Caco-2 (cell line): ENCODE measurements around the gene DNAJC10. TPM values are rescaled to one million over a fixed set of nuclear protein-coding genes. Genes with fewer than 3 reads are reported as not detected.
A peak's percentile ranks its signal among the peaks of the same experiment; 100 is the strongest.

Source experiments
- BruUV-seq: library from RNA; stranded (reverse); fragments of 400-500 nt; replicated peaks from 2 replicates; lab custom pipeline; 2021; lab: Mats Ljungman, UMichigan
- CTCF ChIA-PET: fragments of 300-600 bp; sonication (Branson Sonifier 250); formaldehyde crosslinking; loops from one replicate; lab custom pipeline; 2022; ENCODE audit warnings: antibody characterized with exemption; lab: Charles Lee
- POLR2A ChIA-PET: fragments of 300-600 bp; sonication (Branson Sonifier 250); formaldehyde crosslinking; loops from one replicate; lab custom pipeline; 2022; ENCODE audit warnings: antibody characterized with exemption; lab: Charles Lee
- DNase-seq, 2 experiments: peaks; one replicate each; pipeline versions ENCODE4 v3.0.0 to v3.0.0-alpha.2; 2020 to 2022
- H3K27me3 ChIP-seq: replicated peaks from 2 replicates; pipeline ENCODE4 v1.6.0; 2011; ENCODE audit warnings: low read length; ENCODE audit not compliant: control insufficient read depth, insufficient read depth
- H3K36me3 ChIP-seq: 2 replicates; pipeline ENCODE4 v1.5.1; 2011; ENCODE audit warnings: low read length; ENCODE audit not compliant: control insufficient read depth, insufficient read depth
- H3K4me1 ChIP-seq: fragments of 250-450 bp; sonication (Bioruptor Pico); 2 replicates; pipeline ENCODE4 v1.5.1; 2020; ENCODE audit warnings: mild to moderate bottlenecking
- H3K4me3 ChIP-seq: 2 replicates; pipeline ENCODE4 v1.5.1; 2011; ENCODE audit warnings: low read depth, mild to moderate bottlenecking, control low read depth, low read length
- H3K9me3 ChIP-seq: fragments of 250-450 bp; sonication (Bioruptor Pico); 2 replicates; pipeline ENCODE4 v1.5.1; 2020; ENCODE audit warnings: mild to moderate bottlenecking, moderate library complexity
- H3K27ac Mint-ChIP-seq: one replicate; pipeline ENCODE4 v1.8.0; 2022; ENCODE audit warnings: mixed read lengths; ENCODE audit not compliant: unreplicated experiment
- H3K27me3 Mint-ChIP-seq: one replicate; pipeline ENCODE4 v1.8.0; 2022; ENCODE audit warnings: mixed read lengths; ENCODE audit not compliant: insufficient read depth, unreplicated experiment
- H3K36me3 Mint-ChIP-seq: one replicate; pipeline ENCODE4 v1.8.0; 2022; ENCODE audit warnings: mild to moderate bottlenecking, mixed read lengths; ENCODE audit not compliant: insufficient read depth, unreplicated experiment
- H3K4me1 Mint-ChIP-seq: one replicate; pipeline ENCODE4 v1.8.0; 2022; ENCODE audit warnings: low read depth, mixed read lengths; ENCODE audit not compliant: unreplicated experiment
- H3K4me3 Mint-ChIP-seq: one replicate; pipeline ENCODE4 v1.8.0; 2022; ENCODE audit warnings: mild to moderate bottlenecking, moderate library complexity, mixed read lengths; ENCODE audit not compliant: unreplicated experiment
- H3K9me3 Mint-ChIP-seq: one replicate; pipeline ENCODE4 v1.8.0; 2022; ENCODE audit warnings: mixed read lengths; ENCODE audit not compliant: unreplicated experiment
- CTCF ChIP-seq, 2 experiments: fragments of 200-600 bp in 1 of 2; IDR thresholded peaks; 1 replicate in 1 of 2; 2 replicates in 1 of 2; pipeline versions ENCODE4 v1.5.1 to v1.8.0; 2011 to 2022; ENCODE audit warnings: antibody characterized with exemption in 1 of 2, control low read depth in 1 of 2, inconsistent platforms in 1 of 2, low read depth in 1 of 2, low read length in 1 of 2, mild to moderate bottlenecking in 1 of 2, moderate library complexity in 1 of 2; ENCODE audit not compliant: insufficient read depth in 1 of 2, severe bottlenecking in 1 of 2, unreplicated experiment in 1 of 2
- intact Hi-C: fragments of 100-400 bp; cut with micrococcal nuclease; formaldehyde crosslinking; loops from one replicate; pipeline ENCODE4 v1.10.0; 2022; ENCODE audit not compliant: unreplicated experiment
- total RNA-seq: library from RNA; stranded (reverse); gene quantifications from 2 replicates; pipeline ENCODE4 v1.2.3, GENCODE V29; 2022

Gene DNAJC10
- total RNA-seq, 1 experiment from 2014 or later = 109 TPM

- no peaks in the 10 kb centered on the region for H3K4me1 Mint-ChIP-seq
- H3K4me3 Mint-ChIP-seq = no peak overlapping the region
- Histone ChIP-seq H3K4me3 (no peak overlapping the region), H3K4me1 (no peaks in the 10 kb centered on the region), H3K9me3 (no peaks in the 10 kb centered on the region), H3K27me3 (no peaks in the 10 kb centered on the region), H3K36me3 (no peaks in the 10 kb centered on the region)
- no peak for DNase-seq
- POLR2A ChIA-PET = no interaction called here
- peaks cover 32% of the 10 kb centered on the region for H3K36me3 Mint-ChIP-seq
- no peaks in the 10 kb centered on the region for H3K27me3 Mint-ChIP-seq
- CTCF ChIA-PET = no interaction called here
- H3K9me3 Mint-ChIP-seq = no peaks in the 10 kb centered on the region
- intact Hi-C loops = no loop called here
- TF ChIP-seq CTCF (IDR thresholded peaks at IDR 0.05; ENCODE audit: insufficient read depth in 1 of 2, low read depth in 1 of 2, low read length in 1 of 2, severe bottlenecking in 1 of 2, unreplicated experiment in 1 of 2) = no peak
- no TSS peak for BruUV-seq
- no peak overlapping the region for H3K27ac Mint-ChIP-seq
Measured at GRCh38 chr2:182758379-182758778, 42.3 kb downstream of the DNAJC10 start.

- no TSS peak for BruUV-seq
- CTCF ChIA-PET = no interaction called here
- H3K36me3 Mint-ChIP-seq = peaks cover 23% of the 10 kb centered on the region
- no peak for DNase-seq
- no peaks in the 10 kb centered on the region for H3K4me1 ChIP-seq
- no peaks in the 10 kb centered on the region for H3K27me3 Mint-ChIP-seq
- H3K9me3 Mint-ChIP-seq = no peaks in the 10 kb centered on the region
- no peak overlapping the region for H3K4me3 ChIP-seq
- H3K4me3 Mint-ChIP-seq = no peak overlapping the region
- no peaks in the 10 kb centered on the region for H3K36me3 ChIP-seq
- intact Hi-C loops = loop anchor here (2.0 kb wide), 1 partner anchor 219 kb away; no protein-coding TSS in a partner anchor
- H3K27ac Mint-ChIP-seq = no peak overlapping the region
- H3K4me1 Mint-ChIP-seq = no peaks in the 10 kb centered on the region
- no peaks in the 10 kb centered on the region for H3K9me3 ChIP-seq
- no peak for TF ChIP-seq CTCF (IDR thresholded peaks at IDR 0.05; ENCODE audit: insufficient read depth in 1 of 2, low read depth in 1 of 2, low read length in 1 of 2, severe bottlenecking in 1 of 2, unreplicated experiment in 1 of 2)
- no peaks in the 10 kb centered on the region for H3K27me3 ChIP-seq
- POLR2A ChIA-PET = no interaction called here
Measured at GRCh38 chr2:182761903-182762302, 45.8 kb downstream of the DNAJC10 start.

GRCh38 chr2:182763311-182763912 lies 47.4 kb downstream of the DNAJC10 start:
- H3K4me3 Mint-ChIP-seq = no peak overlapping the region
- no peaks in the 10 kb centered on the region for H3K27me3 Mint-ChIP-seq
- CTCF ChIA-PET = interaction anchor here (0.5 to 0.9 kb wide), 6 partner anchors 46 to 333 kb away, joined by 3 to 4 read pairs (median 3); no protein-coding TSS in a partner anchor
- no peaks in the 10 kb centered on the region for H3K9me3 Mint-ChIP-seq
- peaks cover 25% of the 10 kb centered on the region for H3K36me3 Mint-ChIP-seq
- Histone ChIP-seq H3K9me3 (no peaks in the 10 kb centered on the region), H3K4me3 (no peak overlapping the region), H3K36me3 (no peaks in the 10 kb centered on the region), H3K27me3 (no peaks in the 10 kb centered on the region), H3K4me1 (no peaks in the 10 kb centered on the region)
- DNase-seq = peak in 1 of 2 experiments; percentile 59
- intact Hi-C loops = loop anchor here (1.0 to 2.0 kb wide), 2 partner anchors 217 to 577 kb away; no protein-coding TSS in a partner anchor
- no peaks in the 10 kb centered on the region for H3K4me1 Mint-ChIP-seq
- POLR2A ChIA-PET = no interaction called here
- TF ChIP-seq CTCF (IDR thresholded peaks at IDR 0.05; ENCODE audit: insufficient read depth in 1 of 2, low read depth in 1 of 2, low read length in 1 of 2, severe bottlenecking in 1 of 2, unreplicated experiment in 1 of 2) = peak; percentile 64 to 71
- no peak overlapping the region for H3K27ac Mint-ChIP-seq
- BruUV-seq = no TSS peak
